GM18909 (cell line): Measurements from ENCODE around the gene ZNF771.
"Not testable (repeated sequence)": the region's sequence is repeated elsewhere in the genome, so short reads cannot be mapped to it uniquely, and the experiment has no call there.

ENCODE experiments used
- ATAC-seq: cut with Tn5 transposase; IDR thresholded peaks from one replicate; pipeline ENCODE4 v1.9.1; 2021; ENCODE audit warnings: mild to moderate bottlenecking; ENCODE audit not compliant: unreplicated experiment, poor library complexity

ZNF771 gene

GRCh38 chr16:30458561-30459394 lies 51.4 kb downstream of the ZNF771 start:
- peak; percentile 88 for ATAC-seq

- ATAC-seq: no peak
These were observed 52.0 kb downstream of the ZNF771 start for GRCh38 chr16:30459456-30459855.

- not testable (repeated sequence) for ATAC-seq
These were observed 54.0 kb downstream of the ZNF771 start for GRCh38 chr16:30461426-30461825.

- no peak for ATAC-seq
These were observed 56.7 kb downstream of the ZNF771 start for GRCh38 chr16:30464078-30464477.
